NCI-H345 treated with DMSO at 0.1 percent for 48 hours (cell line): ENCODE results near the gene PRR23A.
"Not testable (repeated sequence)": the region's sequence is repeated elsewhere in the genome, so short reads cannot be mapped to it uniquely, and the experiment has no call there.

Source experiments
- DNase-seq: peaks from one replicate; lab custom pipeline; 2025; ENCODE audit not compliant: unreplicated experiment; lab: John Stamatoyannopoulos, UW

Gene PRR23A

GRCh38 chr3:139006051-139006716, at the start of gene PRR23A:
TSS of gene PRR23A (minus strand) at chr3:139006268. CDS start at chr3:139006268, 0 bp downstream.
- DNase-seq, result no peak

- no peak for DNase-seq
Observed at GRCh38 chr3:139052802-139053600, 46.9 kb upstream of the PRR23A start.

- DNase-seq, result no peak
Observed at GRCh38 chr3:139044366-139045210, 38.5 kb upstream of the PRR23A start, which contains the start of gene PRR23C. TSS of gene PRR23C (minus strand) at chr3:139044892. CDS start at chr3:139044620, 272 bp downstream.

GRCh38 chr3:139043554-139044365, 37.7 kb upstream of the PRR23A start:
- DNase-seq, result no peak

GRCh38 chr3:139037478-139037877, 31.4 kb upstream of the PRR23A start:
- no peak for DNase-seq

GRCh38 chr3:139032326-139033002, 26.4 kb upstream of the PRR23A start:
- DNase-seq, result no peak

- DNase-seq, result not testable (repeated sequence)
Observed at GRCh38 chr3:139030576-139030975, 24.5 kb upstream of the PRR23A start.

- no peak for DNase-seq
Observed at GRCh38 chr3:139024968-139025367, 18.9 kb upstream of the PRR23A start.

GRCh38 chr3:139020868-139021234, 14.8 kb upstream of the PRR23A start, which contains the start of gene PRR23B:
TSS of gene PRR23B (minus strand) at chr3:139020926. CDS start at chr3:139020661, 265 bp downstream.
- no peak for DNase-seq

GRCh38 chr3:139020036-139020867, 14.2 kb upstream of the PRR23A start:
- DNase-seq, result no peak

- no peak for DNase-seq
Observed at GRCh38 chr3:139016430-139017048, 10.5 kb upstream of the PRR23A start.

- DNase-seq, result no peak
Observed at GRCh38 chr3:139005356-139005993, 593 bp downstream of the PRR23A start.

- DNase-seq, result no peak
Observed at GRCh38 chr3:138995706-138996105, 10.4 kb downstream of the PRR23A start.

- DNase-seq, result no peak
Observed at GRCh38 chr3:138987181-138987580, 18.9 kb downstream of the PRR23A start.

- DNase-seq, result no peak
Observed at GRCh38 chr3:138985932-138986331, 20.1 kb downstream of the PRR23A start.

GRCh38 chr3:138984816-138985215, 21.3 kb downstream of the PRR23A start:
- no peak for DNase-seq

GRCh38 chr3:138976047-138976446, 30.0 kb downstream of the PRR23A start:
- DNase-seq, result no peak

- no peak for DNase-seq
Observed at GRCh38 chr3:138975351-138975750, 30.7 kb downstream of the PRR23A start.
